HL-60 (cell line): Measurements from ENCODE around the gene HCRTR1.

Experiments used
- DNase-seq, 2 experiments: peaks; one replicate each; pipeline ENCODE4 v3.0.0-alpha.2; 2010 to 2020; ENCODE audit warnings: low read depth in 1 of 2, low spot score in 1 of 2
- H3K27ac ChIP-seq: fragments of 250-450 bp; sonication (Bioruptor Pico); replicated peaks from 2 replicates; pipeline ENCODE4 v1.5.1; 2020; ENCODE audit warnings: mild to moderate bottlenecking, moderate library complexity
- H3K27me3 ChIP-seq: fragments of 250-450 bp; sonication (Bioruptor Pico); 2 replicates; pipeline ENCODE4 v1.5.1; 2021; ENCODE audit warnings: mild to moderate bottlenecking, moderate library complexity; ENCODE audit not compliant: insufficient read depth, poor library complexity, severe bottlenecking
- H3K4me3 ChIP-seq: replicated peaks from 2 replicates; pipeline ENCODE4 v1.5.1; 2011; ENCODE audit warnings: mild to moderate bottlenecking, control low read depth, low read length; ENCODE audit not compliant: insufficient read depth
- CTCF ChIP-seq: IDR thresholded peaks from one replicate; pipeline ENCODE4 v1.5.1; 2011; ENCODE audit warnings: low read length, control low read depth, inconsistent platforms; ENCODE audit not compliant: insufficient read depth
- GABPA ChIP-seq: IDR thresholded peaks from 2 replicates; pipeline ENCODE4 v1.6.1; 2012; ENCODE audit warnings: low read depth
- POLR2AphosphoS5 ChIP-seq: IDR thresholded peaks from 2 replicates; pipeline ENCODE4 v1.6.1; 2012; ENCODE audit warnings: low read depth
- REST ChIP-seq: IDR thresholded peaks from 2 replicates; pipeline ENCODE4 v1.6.1; 2012; ENCODE audit warnings: low read depth; ENCODE audit not compliant: insufficient replicate concordance
- SPI1 ChIP-seq: IDR thresholded peaks from 2 replicates; pipeline ENCODE4 v1.6.1; 2012; ENCODE audit warnings: low read depth, mild to moderate bottlenecking, borderline replicate concordance

Gene HCRTR1

GRCh38 chr1:31662463-31662862 is 45.0 kb downstream of the HCRTR1 start:
- Histone ChIP-seq H3K4me3 (no peak overlapping the region), H3K27ac (no peak overlapping the region), H3K27me3 (no peaks in the 10 kb centered on the region)
- DNase-seq, result no peak
- TF ChIP-seq CTCF, result no peak
- no peak for TF ChIP-seq POLR2AphosphoS5
- no peak for TF ChIP-seq REST
- no peak for TF ChIP-seq SPI1
- TF ChIP-seq GABPA, result no peak

GRCh38 chr1:31663622-31664452 is 46.3 kb downstream of the HCRTR1 start:
- no peak overlapping the region for H3K4me3 ChIP-seq
- no peak overlapping the region for H3K27ac ChIP-seq
- no peaks in the 10 kb centered on the region for H3K27me3 ChIP-seq
- TF ChIP-seq CTCF, result peak; percentile 94
- no peak for TF ChIP-seq SPI1
- peak in 1 of 2 experiments; percentile 27 for DNase-seq

GRCh38 chr1:31664528-31664927 is 47.0 kb downstream of the HCRTR1 start:
- H3K4me3 ChIP-seq, result no peak overlapping the region
- no peak for TF ChIP-seq SPI1
- TF ChIP-seq CTCF, result no peak
- no peak for TF ChIP-seq REST
- no peak for TF ChIP-seq POLR2AphosphoS5
- TF ChIP-seq GABPA, result no peak
- DNase-seq, result no peak
- no peak overlapping the region for H3K27ac ChIP-seq
- peaks cover 4% of the 10 kb centered on the region for H3K27me3 ChIP-seq
